K562 (cell line): Measurements from ENCODE around the gene CHD2. TPM values are rescaled to one million over a fixed set of nuclear protein-coding genes. Genes with fewer than 3 reads are reported as not detected.

Experiments
- ARID3A ChIP-seq: IDR thresholded peaks from 2 replicates; pipeline ENCODE4 v1.6.1; 2012; ENCODE audit warnings: low read depth, low read length, improper control_type of control experiment, borderline replicate concordance
- CBFA2T2 ChIP-seq: fragments of 450-650 bp; conservative IDR thresholded peaks from 2 replicates; pipeline ENCODE4 v1.6.1; 2017; ENCODE audit warnings: mild to moderate bottlenecking
- DIDO1 ChIP-seq: fragments of 450-650 bp; IDR thresholded peaks from 2 replicates; pipeline ENCODE4 v1.6.1; 2016; ENCODE audit warnings: low read depth, missing biosample characterization, missing genetic modification characterization
- E4F1 ChIP-seq: fragments of 250-450 bp; sonication (Bioruptor Pico); IDR thresholded peaks from 2 replicates; pipeline ENCODE4 v1.5.0; 2021; ENCODE audit warnings: mild to moderate bottlenecking, borderline replicate concordance
- GABPB2 ChIP-seq: fragments of 250-450 bp; sonication (Bioruptor Pico); conservative IDR thresholded peaks from 2 replicates; pipeline ENCODE4 v1.5.1; 2021; ENCODE audit warnings: mild to moderate bottlenecking
- HNRNPH1 ChIP-seq: fragments of 200-400 bp; formaldehyde crosslinking; optimal IDR thresholded peaks from 2 replicates; pipeline ENCODE3; 2017; ENCODE audit warnings: low read depth, mild to moderate bottlenecking, low read length, moderate library complexity
- ILF3 ChIP-seq: fragments of 450-650 bp; IDR thresholded peaks from 2 replicates; pipeline ENCODE4 v1.6.1; 2018; ENCODE audit warnings: antibody characterized with exemption, mild to moderate bottlenecking, moderate library complexity, borderline replicate concordance
- KDM1A ChIP-seq, 2 experiments: fragments of 450-650 bp; IDR thresholded peaks; 2 replicates each; pipeline ENCODE4 v1.6.1; 2016; ENCODE audit warnings: mild to moderate bottlenecking in 2 of 2
- KDM5B ChIP-seq: fragments of 200-600 bp; sonication (generic); IDR thresholded peaks from 2 replicates; pipeline ENCODE4 v1.6.1; 2012; ENCODE audit warnings: low read depth, mild to moderate bottlenecking, moderate library complexity, low read length, control low read depth, inconsistent platforms; ENCODE audit not compliant: insufficient replicate concordance
- KLF10 ChIP-seq: fragments of 250-450 bp; sonication (Bioruptor Pico); IDR thresholded peaks from 2 replicates; pipeline ENCODE4 v1.6.1; 2021; ENCODE audit warnings: matching md5 sums
- MCM7 ChIP-seq, 2 experiments: fragments of 450-650 bp; IDR thresholded peaks; 2 replicates each; pipeline ENCODE4 v1.6.1; 2016 to 2018
- MIER1 ChIP-seq: fragments of 450-650 bp; IDR thresholded peaks from 2 replicates; pipeline ENCODE4 v1.6.1; 2016; ENCODE audit warnings: antibody characterized with exemption, mild to moderate bottlenecking, low read depth
- PHTF2 ChIP-seq: fragments of 250-450 bp; sonication (Bioruptor Pico); IDR thresholded peaks from 2 replicates; pipeline ENCODE4 v1.5.0; 2021; ENCODE audit warnings: mild to moderate bottlenecking
- PKNOX1 ChIP-seq: fragments of 450-650 bp; IDR thresholded peaks from 2 replicates; pipeline ENCODE4 v1.6.1; 2016
- PPARD ChIP-seq: fragments of 250-450 bp; sonication (Bioruptor Pico); IDR thresholded peaks from 2 replicates; pipeline ENCODE4 v1.8.0; 2022; ENCODE audit warnings: inconsistent platforms, mild to moderate bottlenecking, moderate library complexity
- PTTG1 ChIP-seq: fragments of 450-650 bp; IDR thresholded peaks from 2 replicates; pipeline ENCODE4 v1.6.1; 2016; ENCODE audit warnings: low read depth, mild to moderate bottlenecking, missing genetic modification characterization, missing compliant biosample characterization
- RBM25 ChIP-seq: fragments of 200-400 bp; formaldehyde crosslinking; IDR thresholded peaks from 2 replicates; pipeline ENCODE4 v1.6.1; 2018; ENCODE audit warnings: low read length, low read depth, moderate library complexity; ENCODE audit not compliant: severe bottlenecking
- RBM39 ChIP-seq: fragments of 200-400 bp; formaldehyde crosslinking; optimal IDR thresholded peaks from 2 replicates; pipeline ENCODE3; 2018; ENCODE audit warnings: low read depth, low read length
- SIX5 ChIP-seq, 2 experiments: IDR thresholded peaks; 2 replicates each; pipeline ENCODE4 v1.6.1; 2011; ENCODE audit warnings: low read length in 2 of 2, borderline replicate concordance in 1 of 2, low read depth in 1 of 2, mild to moderate bottlenecking in 1 of 2, moderate library complexity in 1 of 2; ENCODE audit not compliant: insufficient read depth in 1 of 2
- ZFP1 ChIP-seq: fragments of 450-650 bp; formaldehyde crosslinking; IDR thresholded peaks from 2 replicates; pipeline ENCODE4 v1.4.0; 2020; ENCODE audit warnings: mild to moderate bottlenecking, mixed read lengths
- ZNF146 ChIP-seq: IDR thresholded peaks from one replicate; pipeline ENCODE4 v1.6.1; 2018; ENCODE audit warnings: missing compliant biosample characterization; ENCODE audit not compliant: unreplicated experiment
- ZNF77 ChIP-seq: fragments of 250-450 bp; sonication (Bioruptor Pico); IDR thresholded peaks from 2 replicates; pipeline ENCODE4 v1.5.0; 2020
- polyA plus RNA-seq, 8 experiments: library from polyadenylated mRNA; depleted of rRNA in 4 of 8; stranded (reverse) in 5 of 8; unstranded in 3 of 8; fragments of >200 nt; fragmentation: Nextera tagmentation in 2 of 8; fragmentation: Illumina TruSeq in 1 of 8; extraction: Ambion mirVana in 2 of 8; extraction: Trizol in 1 of 8; gene quantifications; 2 replicates each; pipeline versions ENCODE4 v1.2.1 to v1.2.3, GENCODE V29; 2011 to 2014; ENCODE audit warnings: inconsistent platforms in 1 of 8, missing spikeins in 1 of 8
- total RNA-seq, 7 experiments: library from RNA; depleted of rRNA in 6 of 7; stranded (reverse); fragments of >200 nt in 6 of 7; fragmentation: Illumina TruSeq in 2 of 7; extraction: Trizol in 2 of 7; gene quantifications; 2 replicates each; pipeline versions ENCODE4 v1.2.1 to v1.2.3, GENCODE V29; 2011 to 2021; ENCODE audit warnings: low replicate concordance in 1 of 7
- TF ChIP-seq, protein P1 (sequence below): fragments of 250-450 bp; sonication (Bioruptor Pico); IDR thresholded peaks from 2 replicates; pipeline ENCODE4 v1.8.0; 2022; ENCODE audit warnings: inconsistent platforms

The CHD2 gene
- total and polyA plus RNA-seq, 9 of the 15 experiments (the other 6 are each of a cell fraction or from before 2014, with no cell fraction given), result 38.9 to 70.8 (median 56.2) TPM

DNA sequence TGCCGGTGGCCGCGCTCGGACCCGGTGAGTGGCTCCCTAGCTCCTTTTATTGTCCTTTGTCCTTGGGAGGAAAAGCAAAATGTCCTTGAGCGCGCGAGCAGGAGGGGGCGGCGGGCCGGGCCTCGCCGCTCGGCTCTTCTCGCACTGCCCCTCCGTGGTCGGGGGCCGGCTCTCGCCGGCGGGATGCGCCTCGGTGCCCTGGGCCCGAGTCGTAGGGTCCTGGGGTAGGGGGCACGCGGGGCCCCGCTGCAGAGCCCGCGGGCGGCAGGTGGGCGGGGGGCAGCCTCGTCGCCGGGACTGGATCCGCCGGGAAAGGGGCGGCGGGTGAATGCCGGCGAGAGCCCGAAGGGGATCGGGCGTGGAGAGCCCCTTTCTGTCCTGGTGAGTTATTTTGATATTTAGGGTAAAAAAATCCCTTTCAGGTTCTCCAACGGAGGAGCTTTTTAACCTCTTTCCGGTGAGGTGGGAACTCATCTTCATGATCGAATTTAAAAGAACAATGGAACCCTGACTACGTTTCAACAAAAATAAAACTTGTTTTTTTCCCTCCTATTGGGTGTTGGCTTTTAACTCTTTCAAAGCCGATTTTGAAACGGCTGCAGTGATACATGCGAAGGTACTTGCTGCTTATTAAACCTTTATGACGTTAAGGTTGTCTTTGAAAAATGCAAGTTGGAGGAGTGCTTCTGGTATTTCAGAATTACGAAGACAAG lies 16.8 kb upstream of the CHD2 start (continued):
- TF ChIP-seq ARID3A (no peak), ILF3 (no peak), MIER1 (no peak), PHTF2 (no peak), RBM25 (no peak), GABPB2 (CRISPR knock-in tag) (no peak), ZNF146 (no peak), ZFP1 (CRISPR knock-in tag) (no peak), KDM5B (peak; percentile 7), HNRNPH1 (no peak), CBFA2T2 (no peak), PTTG1 (tag) (no peak), DIDO1 (tag) (no peak), PKNOX1 (no peak), KLF10 (CRISPR knock-in tag) (no peak), KDM1A (IDR thresholded peaks at IDR 0.05) (no peak), SIX5 (IDR thresholded peaks at IDR 0.05; ENCODE audit: borderline replicate concordance in 1 of 2, insufficient read depth in 1 of 2, low read depth in 1 of 2, low read length in 2 of 2) (no peak), RBM39 (no peak), ZNF77 (no peak), PPARD (CRISPR knock-in tag) (no peak), MCM7 (IDR thresholded peaks at IDR 0.05) (no peak), E4F1 (CRISPR knock-in tag) (no peak)
- TF ChIP-seq, protein P1, sequence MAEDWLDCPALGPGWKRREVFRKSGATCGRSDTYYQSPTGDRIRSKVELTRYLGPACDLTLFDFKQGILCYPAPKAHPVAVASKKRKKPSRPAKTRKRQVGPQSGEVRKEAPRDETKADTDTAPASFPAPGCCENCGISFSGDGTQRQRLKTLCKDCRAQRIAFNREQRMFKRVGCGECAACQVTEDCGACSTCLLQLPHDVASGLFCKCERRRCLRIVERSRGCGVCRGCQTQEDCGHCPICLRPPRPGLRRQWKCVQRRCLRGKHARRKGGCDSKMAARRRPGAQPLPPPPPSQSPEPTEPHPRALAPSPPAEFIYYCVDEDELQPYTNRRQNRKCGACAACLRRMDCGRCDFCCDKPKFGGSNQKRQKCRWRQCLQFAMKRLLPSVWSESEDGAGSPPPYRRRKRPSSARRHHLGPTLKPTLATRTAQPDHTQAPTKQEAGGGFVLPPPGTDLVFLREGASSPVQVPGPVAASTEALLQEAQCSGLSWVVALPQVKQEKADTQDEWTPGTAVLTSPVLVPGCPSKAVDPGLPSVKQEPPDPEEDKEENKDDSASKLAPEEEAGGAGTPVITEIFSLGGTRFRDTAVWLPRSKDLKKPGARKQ, result no peak
